H1 (cell line): ENCODE results near the gene PCYT1A. TPM values are rescaled to one million over a fixed set of nuclear protein-coding genes. Genes with fewer than 3 reads are reported as not detected.

Source experiments
- polyA plus RNA-seq, 7 experiments: library from polyadenylated mRNA; depleted of rRNA in 3 of 7; stranded (reverse) in 5 of 7; unstranded in 2 of 7; fragments of >200 nt in 5 of 7; fragments of 200-250 nt in 2 of 7; gene quantifications; 1 replicate in 5 of 7; 2 replicates in 1 of 7; 4 replicates in 1 of 7; pipeline versions ENCODE4 v1.2.1 to v1.2.3, GENCODE V29; 2011 to 2013; ENCODE audit warnings: missing spikeins in 2 of 7, mixed read lengths in 2 of 7
- small RNA-seq: library from polyadenylated mRNA; stranded (forward); fragments of <200 nt; extraction: miRNeasy Mini kit (QIAGEN cat#:217004); gene quantifications from one replicate; pipeline ENCODE3, GENCODE V24; 2013; ENCODE audit not compliant: insufficient read depth
- total RNA-seq: library from RNA; stranded (reverse); fragmentation: NEBNext Ultra II Directional; extraction: Animal tissue kit (Norgen Biotek cat#: 25700); gene quantifications from 2 replicates; pipeline ENCODE4 v1.2.1, GENCODE V29; 2021

Gene PCYT1A
- total and polyA plus RNA-seq, 2 of the 8 experiments (the other 6 are each of a cell fraction or from before 2014, with no cell fraction given), result 19.9 to 31.8 TPM

Small RNA genes within 50 kb of the gene (small RNA-seq; reads per million reads assigned to genes)
- gene AC069257.2 (not detected), gene RF00019 (not detected)

Other genes with a start within 250 kb of the PCYT1A start
- 146 and 161 TPM in 2 replicates for gene TFRC, start 205.6 kb downstream of the PCYT1A start, total RNA-seq
- gene TFRC, start 205.6 kb downstream of the PCYT1A start, polyA plus RNA-seq (2011; rRNA removed), result 19.3 and 67.3 TPM in 2 replicates
- 4.1 and 4.5 TPM in 2 replicates for gene ZDHHC19, start 76.3 kb downstream of the PCYT1A start, total RNA-seq
- 2.5 and 4.9 TPM in 2 replicates for gene ZDHHC19, start 76.3 kb downstream of the PCYT1A start, polyA plus RNA-seq (2011; rRNA removed)
- 7.7 and 9.8 TPM in 2 replicates for gene SLC51A, start 71.2 kb downstream of the PCYT1A start, total RNA-seq
- 6.3 and 8.3 TPM in 2 replicates for gene SLC51A, start 71.2 kb downstream of the PCYT1A start, polyA plus RNA-seq (2011; rRNA removed)
- gene DYNLT2B, start 30.5 kb upstream of the PCYT1A start, total RNA-seq, result 9.7 and 10.9 TPM in 2 replicates
- 15.6 and 22.2 TPM in 2 replicates for gene DYNLT2B, start 30.5 kb upstream of the PCYT1A start, polyA plus RNA-seq (2011; rRNA removed)
- gene TM4SF19, start 50.7 kb upstream of the PCYT1A start, total RNA-seq, result not detected in 2 replicates
- gene TM4SF19, start 50.7 kb upstream of the PCYT1A start, polyA plus RNA-seq (2011; rRNA removed), result not detected in 2 replicates
- 109 and 122 TPM in 2 replicates for gene UBXN7, start 144.7 kb upstream of the PCYT1A start, total RNA-seq
- 16.4 and 18.5 TPM in 2 replicates for gene UBXN7, start 144.7 kb upstream of the PCYT1A start, polyA plus RNA-seq (2011; rRNA removed)
- 62.9 and 63.5 TPM in 2 replicates for gene RNF168, start 216.0 kb upstream of the PCYT1A start, total RNA-seq
- gene RNF168, start 216.0 kb upstream of the PCYT1A start, polyA plus RNA-seq (2011; rRNA removed), result 6.3 and 8.1 TPM in 2 replicates
- gene SMCO1, start 227.6 kb upstream of the PCYT1A start, total RNA-seq, result not detected in 2 replicates
- gene SMCO1, start 227.6 kb upstream of the PCYT1A start, polyA plus RNA-seq (2011; rRNA removed), result 0.03 TPM in 1 of 2 replicates, not detected in the other